ENCODE measurements around the gene CHI3L2. TPM values are rescaled to one million over a fixed set of nuclear protein-coding genes. Genes with fewer than 3 reads are reported as not detected.
A peak's percentile ranks its signal among the peaks of the same experiment; 100 is the strongest.

The CHI3L2 gene
- total RNA-seq, 1 donor from 2014 or later = 1.0 TPM

DNA sequence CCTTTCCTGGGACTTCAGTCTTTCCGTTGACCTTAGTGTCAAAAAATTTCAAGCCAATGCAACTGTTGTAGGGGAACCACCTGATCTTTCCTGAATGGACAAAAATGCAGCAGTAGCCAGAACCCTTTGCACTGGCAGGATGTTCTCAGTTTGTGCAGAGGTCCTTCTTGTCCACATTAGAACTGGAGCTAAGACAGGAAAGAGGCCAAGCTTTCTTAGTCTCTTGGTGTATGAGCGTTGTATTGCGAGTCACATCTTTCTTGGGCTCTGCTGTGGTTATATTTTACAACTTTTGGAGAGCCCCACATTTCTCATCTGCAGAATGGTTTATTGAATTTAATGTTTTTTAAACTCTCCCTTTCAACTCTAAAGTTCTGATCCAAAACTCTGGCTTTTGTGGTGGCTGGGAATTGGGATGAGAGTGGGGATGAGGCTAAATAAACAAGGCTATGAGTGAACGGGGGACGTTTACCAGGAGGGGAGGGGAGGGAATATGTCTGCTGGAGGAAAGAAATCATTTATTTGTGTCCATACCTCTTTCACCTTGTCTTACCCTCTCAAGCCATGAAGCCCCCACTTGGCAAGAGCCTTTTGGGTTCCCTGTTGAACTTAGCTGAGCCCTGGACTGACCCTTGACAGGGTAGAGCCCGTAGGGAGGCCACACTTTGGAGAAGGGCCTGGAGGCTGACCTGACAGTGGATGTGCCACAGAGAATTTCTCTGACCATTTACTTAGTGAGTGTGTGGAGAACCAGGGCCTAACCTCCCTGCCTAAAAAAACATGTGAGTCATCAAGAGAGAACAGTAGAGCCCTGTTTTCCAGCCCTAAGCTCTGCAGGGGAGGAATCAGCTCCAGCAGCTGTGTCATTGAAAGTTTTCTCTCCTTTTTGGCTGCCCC is 586 bp downstream of the CHI3L2 start:
- Histone ChIP-seq H3K9ac (ENCODE audit: low read depth in 1 of 3, low read length in 3 of 3) (no peak overlapping the region), H3K36me3 (ENCODE audit: control insufficient read depth in 3 of 3, insufficient read depth in 3 of 3, low read length in 3 of 3) (no peaks in the 10 kb centered on the region), H3K9me3 (ENCODE audit: control insufficient read depth in 3 of 3, low read length in 3 of 3) (no peaks in the 10 kb centered on the region), H3K27me3 (ENCODE audit: control insufficient read depth in 3 of 3, insufficient read depth in 3 of 3, low read length in 3 of 3) (no peaks in the 10 kb centered on the region), H3K4me1 (ENCODE audit: control insufficient read depth in 3 of 3, insufficient read depth in 3 of 3, low read length in 3 of 3) (peaks cover 0 to 10% (median 5%) of the 10 kb centered on the region in 3 donors), H3K27ac (ENCODE audit: low read depth, low read length) (peak overlapping the region; percentile 40), H3K4me3 (ENCODE audit: low read length in 3 of 3) (no peak overlapping the region)

- H3K27ac ChIP-seq (ENCODE audit: low read depth, low read length) = no peak overlapping the region
- no peaks in the 10 kb centered on the region for H3K9me3 ChIP-seq (ENCODE audit: control insufficient read depth in 3 of 3, low read length in 3 of 3)
- no peaks in the 10 kb centered on the region for H3K36me3 ChIP-seq (ENCODE audit: control insufficient read depth in 3 of 3, insufficient read depth in 3 of 3, low read length in 3 of 3)
- no peaks in the 10 kb centered on the region for H3K27me3 ChIP-seq (ENCODE audit: control insufficient read depth in 3 of 3, insufficient read depth in 3 of 3, low read length in 3 of 3)
- H3K9ac ChIP-seq (ENCODE audit: low read depth in 1 of 3, low read length in 3 of 3) = no peak overlapping the region
- peaks cover 0 to 10% (median 5%) of the 10 kb centered on the region in 3 donors for H3K4me1 ChIP-seq (ENCODE audit: control insufficient read depth in 3 of 3, insufficient read depth in 3 of 3, low read length in 3 of 3)
- no peak overlapping the region for H3K4me3 ChIP-seq (ENCODE audit: low read length in 3 of 3)
These were observed 1.2 kb downstream of the CHI3L2 start for GRCh38 chr1:111228748-111229126.

- H3K27me3 ChIP-seq (ENCODE audit: control insufficient read depth in 3 of 3, insufficient read depth in 3 of 3, low read length in 3 of 3) = no peaks in the 10 kb centered on the region
- H3K4me3 ChIP-seq (ENCODE audit: low read length in 3 of 3) = no peak overlapping the region
- no peak overlapping the region for H3K9ac ChIP-seq (ENCODE audit: low read depth in 1 of 3, low read length in 3 of 3)
- H3K36me3 ChIP-seq (ENCODE audit: control insufficient read depth in 3 of 3, insufficient read depth in 3 of 3, low read length in 3 of 3) = no peaks in the 10 kb centered on the region
- no peak overlapping the region for H3K27ac ChIP-seq (ENCODE audit: low read depth, low read length)
- peaks cover 0 to 10% (median 5%) of the 10 kb centered on the region in 3 donors for H3K4me1 ChIP-seq (ENCODE audit: control insufficient read depth in 3 of 3, insufficient read depth in 3 of 3, low read length in 3 of 3)
- no peaks in the 10 kb centered on the region for H3K9me3 ChIP-seq (ENCODE audit: control insufficient read depth in 3 of 3, low read length in 3 of 3)
These were observed 4.6 kb downstream of the CHI3L2 start for GRCh38 chr1:111232134-111232533.

- Histone ChIP-seq H3K4me3 (ENCODE audit: low read length in 3 of 3) (no peak overlapping the region), H3K36me3 (ENCODE audit: control insufficient read depth in 3 of 3, insufficient read depth in 3 of 3, low read length in 3 of 3) (no peaks in the 10 kb centered on the region), H3K4me1 (ENCODE audit: control insufficient read depth in 3 of 3, insufficient read depth in 3 of 3, low read length in 3 of 3) (no peaks in the 10 kb centered on the region), H3K9ac (ENCODE audit: low read depth in 1 of 3, low read length in 3 of 3) (no peak overlapping the region), H3K27ac (ENCODE audit: low read depth, low read length) (no peak overlapping the region), H3K9me3 (ENCODE audit: control insufficient read depth in 3 of 3, low read length in 3 of 3) (no peaks in the 10 kb centered on the region), H3K27me3 (ENCODE audit: control insufficient read depth in 3 of 3, insufficient read depth in 3 of 3, low read length in 3 of 3) (no peaks in the 10 kb centered on the region)
These were observed 6.7 kb downstream of the CHI3L2 start for GRCh38 chr1:111234258-111234657.

DNA sequence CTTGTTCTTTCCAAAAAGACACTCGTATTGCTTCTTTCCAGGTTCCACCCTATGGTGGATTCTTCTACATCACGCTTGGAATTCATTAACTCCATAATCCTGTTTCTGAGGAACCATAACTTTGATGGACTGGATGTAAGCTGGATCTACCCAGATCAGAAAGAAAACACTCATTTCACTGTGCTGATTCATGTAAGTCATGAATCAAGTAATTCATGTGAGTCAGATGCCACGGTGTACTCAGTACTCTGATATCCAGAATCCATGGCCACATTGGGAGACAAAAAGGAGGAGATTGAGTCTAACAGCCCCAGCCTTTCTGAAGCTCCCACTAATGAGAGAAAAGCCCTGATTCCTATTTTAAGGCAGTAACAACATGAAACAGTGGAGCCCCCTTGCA is 7.4 kb downstream of the CHI3L2 start:
- Histone ChIP-seq H3K4me3 (ENCODE audit: low read length in 3 of 3) (no peak overlapping the region), H3K9ac (ENCODE audit: low read depth in 1 of 3, low read length in 3 of 3) (no peak overlapping the region), H3K9me3 (ENCODE audit: control insufficient read depth in 3 of 3, low read length in 3 of 3) (no peaks in the 10 kb centered on the region), H3K36me3 (ENCODE audit: control insufficient read depth in 3 of 3, insufficient read depth in 3 of 3, low read length in 3 of 3) (no peaks in the 10 kb centered on the region), H3K27ac (ENCODE audit: low read depth, low read length) (no peak overlapping the region), H3K27me3 (ENCODE audit: control insufficient read depth in 3 of 3, insufficient read depth in 3 of 3, low read length in 3 of 3) (no peaks in the 10 kb centered on the region), H3K4me1 (ENCODE audit: control insufficient read depth in 3 of 3, insufficient read depth in 3 of 3, low read length in 3 of 3) (no peaks in the 10 kb centered on the region)

DNA sequence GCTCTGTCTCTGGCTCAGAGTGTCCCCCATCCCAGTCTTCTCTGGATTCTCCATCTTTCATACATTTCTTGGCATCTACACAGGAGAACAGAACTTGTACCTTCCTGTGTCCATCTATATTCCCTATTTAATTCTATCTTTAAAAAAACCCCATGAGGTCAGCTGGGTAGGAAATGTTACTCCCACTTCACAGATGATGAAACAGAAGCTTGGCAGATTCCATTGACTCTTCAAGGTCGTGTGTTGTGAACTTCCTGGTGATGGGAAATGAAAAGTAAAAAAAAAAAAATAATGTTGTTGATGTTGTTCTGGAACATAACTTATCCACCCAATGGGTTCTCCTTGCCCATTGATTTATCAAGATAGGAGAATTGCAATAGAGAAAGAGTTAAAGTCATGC is 8.9 kb downstream of the CHI3L2 start:
- no peak overlapping the region for H3K9ac ChIP-seq (ENCODE audit: low read depth in 1 of 3, low read length in 3 of 3)
- no peaks in the 10 kb centered on the region for H3K27me3 ChIP-seq (ENCODE audit: control insufficient read depth in 3 of 3, insufficient read depth in 3 of 3, low read length in 3 of 3)
- no peak overlapping the region for H3K4me3 ChIP-seq (ENCODE audit: low read length in 3 of 3)
- no peaks in the 10 kb centered on the region for H3K9me3 ChIP-seq (ENCODE audit: control insufficient read depth in 3 of 3, low read length in 3 of 3)
- H3K36me3 ChIP-seq (ENCODE audit: control insufficient read depth in 3 of 3, insufficient read depth in 3 of 3, low read length in 3 of 3) = no peaks in the 10 kb centered on the region
- H3K4me1 ChIP-seq (ENCODE audit: control insufficient read depth in 3 of 3, insufficient read depth in 3 of 3, low read length in 3 of 3) = no peaks in the 10 kb centered on the region
- no peak overlapping the region for H3K27ac ChIP-seq (ENCODE audit: low read depth, low read length)

DNA sequence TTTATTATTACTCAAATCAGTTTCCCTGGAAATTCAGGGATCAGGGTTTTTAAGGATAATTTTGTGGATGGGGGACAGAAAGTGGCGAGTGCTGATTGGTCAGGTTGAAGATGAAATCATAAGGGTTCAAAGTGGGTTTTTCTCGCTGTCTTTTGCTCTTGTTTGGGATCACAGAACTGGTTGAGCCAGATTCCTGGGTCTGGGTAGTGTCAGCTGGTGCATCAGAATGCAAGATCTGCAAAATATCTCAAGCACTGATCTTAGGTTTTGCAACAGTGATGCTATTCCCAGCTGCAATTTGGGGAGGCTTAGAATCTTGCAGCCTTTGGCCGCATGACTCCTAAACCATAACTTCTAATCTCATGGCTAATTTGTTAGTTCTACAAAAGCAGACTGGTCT is 9.3 kb downstream of the CHI3L2 start:
- no peak overlapping the region for H3K9ac ChIP-seq (ENCODE audit: low read depth in 1 of 3, low read length in 3 of 3)
- no peaks in the 10 kb centered on the region for H3K36me3 ChIP-seq (ENCODE audit: control insufficient read depth in 3 of 3, insufficient read depth in 3 of 3, low read length in 3 of 3)
- no peaks in the 10 kb centered on the region for H3K9me3 ChIP-seq (ENCODE audit: control insufficient read depth in 3 of 3, low read length in 3 of 3)
- no peaks in the 10 kb centered on the region for H3K27me3 ChIP-seq (ENCODE audit: control insufficient read depth in 3 of 3, insufficient read depth in 3 of 3, low read length in 3 of 3)
- no peak overlapping the region for H3K27ac ChIP-seq (ENCODE audit: low read depth, low read length)
- no peak overlapping the region for H3K4me3 ChIP-seq (ENCODE audit: low read length in 3 of 3)
- no peaks in the 10 kb centered on the region for H3K4me1 ChIP-seq (ENCODE audit: control insufficient read depth in 3 of 3, insufficient read depth in 3 of 3, low read length in 3 of 3)

DNA sequence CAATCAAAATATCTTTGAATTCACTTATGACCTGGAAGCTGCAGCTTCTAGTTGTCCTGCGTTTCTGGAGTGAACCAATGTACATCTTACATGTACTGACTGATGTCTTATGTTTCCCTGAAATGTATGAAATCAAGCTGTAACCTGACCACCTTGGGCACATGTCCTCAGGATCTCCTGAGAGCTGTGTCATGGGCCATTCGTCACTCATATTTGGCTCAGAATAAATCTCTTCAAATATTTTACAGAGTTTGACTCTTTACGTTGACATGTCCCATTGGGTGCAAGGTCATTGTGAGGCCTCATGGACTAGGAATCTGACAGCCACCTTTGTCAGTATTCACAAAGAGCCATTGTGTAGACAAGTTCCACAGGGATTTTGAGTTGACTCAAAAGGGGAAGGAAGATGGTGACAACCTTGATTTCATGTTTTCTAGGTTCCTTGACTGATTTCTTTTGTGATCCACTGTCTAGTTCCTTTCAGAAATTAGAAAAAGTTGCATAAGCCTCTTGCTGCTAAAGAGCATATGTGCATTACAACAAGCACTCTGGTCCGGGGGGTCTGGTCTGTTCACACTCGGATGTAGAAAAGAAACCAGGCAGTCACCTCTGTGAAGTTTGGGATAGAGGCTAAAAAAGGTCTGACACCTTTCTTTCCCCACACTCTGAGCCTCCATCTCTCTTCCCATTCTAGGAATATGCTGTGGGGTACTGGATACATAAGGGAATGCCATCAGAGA is 10.7 kb downstream of the CHI3L2 start:
- H3K4me1 ChIP-seq (ENCODE audit: control insufficient read depth in 3 of 3, insufficient read depth in 3 of 3, low read length in 3 of 3) = no peaks in the 10 kb centered on the region
- H3K27me3 ChIP-seq (ENCODE audit: control insufficient read depth in 3 of 3, insufficient read depth in 3 of 3, low read length in 3 of 3) = no peaks in the 10 kb centered on the region
- H3K9ac ChIP-seq (ENCODE audit: low read depth in 1 of 3, low read length in 3 of 3) = no peak overlapping the region
- H3K27ac ChIP-seq (ENCODE audit: low read depth, low read length) = no peak overlapping the region
- H3K9me3 ChIP-seq (ENCODE audit: control insufficient read depth in 3 of 3, low read length in 3 of 3) = no peaks in the 10 kb centered on the region
- H3K36me3 ChIP-seq (ENCODE audit: control insufficient read depth in 3 of 3, insufficient read depth in 3 of 3, low read length in 3 of 3) = no peaks in the 10 kb centered on the region
- no peak overlapping the region for H3K4me3 ChIP-seq (ENCODE audit: low read length in 3 of 3)

GRCh38 chr1:111241797-111242196 is 14.3 kb downstream of the CHI3L2 start:
- H3K27me3 ChIP-seq (ENCODE audit: control insufficient read depth in 3 of 3, insufficient read depth in 3 of 3, low read length in 3 of 3) = no peaks in the 10 kb centered on the region

More at GRCh38 chr1:111241797-111242196, 14.3 kb downstream of the CHI3L2 start:
- Histone ChIP-seq H3K4me1 (ENCODE audit: control insufficient read depth in 3 of 3, insufficient read depth in 3 of 3, low read length in 3 of 3) (peaks cover 0 to 4% (median 0%) of the 10 kb centered on the region in 3 donors), H3K9ac (ENCODE audit: low read depth in 1 of 3, low read length in 3 of 3) (no peak overlapping the region), H3K27ac (ENCODE audit: low read depth, low read length) (no peak overlapping the region), H3K4me3 (ENCODE audit: low read length in 3 of 3) (no peak overlapping the region), H3K36me3 (ENCODE audit: control insufficient read depth in 3 of 3, insufficient read depth in 3 of 3, low read length in 3 of 3) (no peaks in the 10 kb centered on the region), H3K9me3 (ENCODE audit: control insufficient read depth in 3 of 3, low read length in 3 of 3) (no peaks in the 10 kb centered on the region)
